PC-9 (cell line): ENCODE measurements around the gene PECR. TPM values are rescaled to one million over a fixed set of nuclear protein-coding genes. Genes with fewer than 3 reads are reported as not detected.
A peak's percentile ranks its signal among the peaks of the same experiment; 100 is the strongest.

Experiments used
- BruUV-seq: library from RNA; stranded (reverse); fragments of 400-500 nt; replicated peaks from 2 replicates; lab custom pipeline; 2021; lab: Mats Ljungman, UMichigan
- CTCF ChIA-PET: fragments of 300-600 bp; sonication (Branson Sonifier 250); formaldehyde crosslinking; loops from one replicate; lab custom pipeline; 2022; ENCODE audit warnings: antibody characterized with exemption; lab: Charles Lee
- POLR2A ChIA-PET: fragments of 300-600 bp; sonication (Branson Sonifier 250); formaldehyde crosslinking; loops from one replicate; lab custom pipeline; 2022; ENCODE audit warnings: antibody characterized with exemption; ENCODE audit not compliant: unreplicated experiment; lab: Charles Lee
- DNase-seq, 2 experiments: peaks; one replicate each; pipeline versions ENCODE4 v3.0.0 to v3.0.0-alpha.2; 2015 to 2022; ENCODE audit warnings: mixed read lengths in 1 of 2
- H2AFZ ChIP-seq: fragments of 200-600 bp; sonication (generic); 2 replicates; pipeline ENCODE4 v1.8.1; 2017; ENCODE audit warnings: antibody characterized with exemption
- H3F3A ChIP-seq: fragments of 200-600 bp; sonication (generic); 2 replicates; pipeline ENCODE4 v1.8.1; 2017; ENCODE audit warnings: antibody characterized with exemption, mild to moderate bottlenecking, low read depth; ENCODE audit not compliant: insufficient read depth
- H3K27ac ChIP-seq: fragments of 200-600 bp; sonication (generic); 2 replicates; pipeline ENCODE4 v1.6.1; 2016; ENCODE audit warnings: mixed run types
- H3K27me3 ChIP-seq: fragments of 200-600 bp; sonication (generic); 2 replicates; pipeline ENCODE4 v1.6.1; 2016; ENCODE audit warnings: low read depth, mixed run types; ENCODE audit not compliant: insufficient read depth
- H3K36me3 ChIP-seq: fragments of 200-600 bp; sonication (generic); 2 replicates; pipeline ENCODE4 v1.6.1; 2016; ENCODE audit warnings: low read depth, mixed run types
- H3K4me1 ChIP-seq: fragments of 200-600 bp; sonication (generic); replicated peaks from 2 replicates; pipeline ENCODE4 v1.6.1; 2016; ENCODE audit warnings: mixed run types; ENCODE audit not compliant: insufficient read depth
- H3K4me2 ChIP-seq: fragments of 200-600 bp; sonication (generic); 2 replicates; pipeline ENCODE4 v1.6.1; 2017; ENCODE audit warnings: mixed run types
- H3K4me3 ChIP-seq: fragments of 200-600 bp; sonication (generic); 2 replicates; pipeline ENCODE4 v1.6.1; 2016; ENCODE audit warnings: mixed run types
- H3K79me2 ChIP-seq: fragments of 200-600 bp; sonication (generic); 2 replicates; pipeline ENCODE4 v1.6.1; 2017; ENCODE audit warnings: low read depth, mixed run types
- H3K9me2 ChIP-seq: fragments of 200-600 bp; sonication (generic); 2 replicates; pipeline ENCODE4 v1.8.1; 2017; ENCODE audit warnings: mild to moderate bottlenecking; ENCODE audit not compliant: insufficient read depth
- H3K9me3 ChIP-seq: fragments of 200-600 bp; sonication (generic); 2 replicates; pipeline ENCODE4 v1.8.1; 2016; ENCODE audit warnings: low read depth; ENCODE audit not compliant: insufficient read depth
- H4K20me1 ChIP-seq: fragments of 200-600 bp; sonication (generic); 2 replicates; pipeline ENCODE4 v1.8.1; 2017; ENCODE audit not compliant: insufficient read depth
- EZH2 ChIP-seq: fragments of 200-600 bp; sonication (generic); IDR thresholded peaks from 2 replicates; pipeline ENCODE4 v1.8.0; 2017; ENCODE audit warnings: antibody characterized with exemption, low read depth
- intact Hi-C: fragments of 100-400 bp; cut with micrococcal nuclease; formaldehyde crosslinking; loops from one replicate; pipeline ENCODE4 v1.10.0; 2022; ENCODE audit not compliant: unreplicated experiment
- total RNA-seq: library from RNA; stranded (reverse); gene quantifications from 2 replicates; pipeline ENCODE4 v1.2.3, GENCODE V29; 2021
- TF ChIP-seq, protein P1 (sequence below): fragments of 200-600 bp; sonication (generic); conservative IDR thresholded peaks from 2 replicates; pipeline ENCODE4 v1.6.1; 2017; ENCODE audit warnings: mixed run types, antibody characterized with exemption, mild to moderate bottlenecking, moderate library complexity

PECR gene
- total RNA-seq, 1 experiment from 2014 or later = 10.8 TPM

DNA sequence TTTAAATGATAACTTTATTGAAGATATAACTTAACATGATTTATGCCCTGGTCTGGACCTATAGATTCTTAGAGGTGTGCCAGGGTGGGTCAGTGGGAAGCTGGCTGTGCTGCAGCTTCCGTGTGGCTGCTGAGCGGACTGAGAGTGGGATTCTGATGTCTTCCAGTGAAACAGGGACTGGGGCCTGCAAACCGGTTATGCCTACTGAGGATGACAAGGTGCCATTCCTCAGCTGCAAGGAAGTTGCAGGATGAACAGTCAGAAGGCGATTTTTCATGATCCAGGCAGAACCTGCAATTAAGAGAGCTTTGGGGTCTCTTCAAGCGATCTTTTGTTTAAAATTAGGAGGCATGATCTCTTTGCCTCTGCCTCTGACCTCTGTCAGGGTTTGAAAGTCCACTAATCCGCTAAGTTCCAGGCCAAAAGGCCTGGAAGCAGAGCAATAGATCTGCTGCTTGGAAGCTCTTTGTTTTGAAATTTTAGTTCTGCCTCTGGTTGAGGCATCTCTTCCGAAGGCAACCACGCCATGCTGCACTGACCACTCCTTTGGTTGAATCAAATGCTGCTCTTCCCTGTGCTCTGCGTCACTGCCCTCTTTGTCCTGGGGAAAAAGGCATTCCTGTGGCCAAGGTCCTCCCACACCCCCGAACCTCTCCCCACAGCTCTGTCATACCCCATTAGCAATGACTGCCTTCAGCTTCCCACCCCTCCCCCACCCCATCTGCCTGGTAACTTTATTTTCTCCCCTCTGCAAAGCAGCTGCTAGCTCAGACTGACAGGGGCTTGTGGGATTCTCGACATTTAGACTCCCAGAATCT is 2.1 kb upstream of the PECR start:
- Histone ChIP-seq H3K27me3 (0 out of 2 replicates have a peak, but pooled peaks cover 12% of the 10 kb centered on the region), H3K79me2 (no peaks in the 10 kb centered on the region), H3K9me3 (no peaks in the 10 kb centered on the region), H3K4me1 (peaks cover 20% of the 10 kb centered on the region), H3K27ac (no peak overlapping the region), H3F3A (no peaks in the 10 kb centered on the region; the same call in 1 of the 2 replicates), H3K9me2 (no peaks in the 10 kb centered on the region), H3K4me2 (no peak overlapping the region), H4K20me1 (no peaks in the 10 kb centered on the region), H2AFZ (no peak overlapping the region), H3K4me3 (no peak overlapping the region), H3K36me3 (no peaks in the 10 kb centered on the region)
- TF ChIP-seq, protein P1, sequence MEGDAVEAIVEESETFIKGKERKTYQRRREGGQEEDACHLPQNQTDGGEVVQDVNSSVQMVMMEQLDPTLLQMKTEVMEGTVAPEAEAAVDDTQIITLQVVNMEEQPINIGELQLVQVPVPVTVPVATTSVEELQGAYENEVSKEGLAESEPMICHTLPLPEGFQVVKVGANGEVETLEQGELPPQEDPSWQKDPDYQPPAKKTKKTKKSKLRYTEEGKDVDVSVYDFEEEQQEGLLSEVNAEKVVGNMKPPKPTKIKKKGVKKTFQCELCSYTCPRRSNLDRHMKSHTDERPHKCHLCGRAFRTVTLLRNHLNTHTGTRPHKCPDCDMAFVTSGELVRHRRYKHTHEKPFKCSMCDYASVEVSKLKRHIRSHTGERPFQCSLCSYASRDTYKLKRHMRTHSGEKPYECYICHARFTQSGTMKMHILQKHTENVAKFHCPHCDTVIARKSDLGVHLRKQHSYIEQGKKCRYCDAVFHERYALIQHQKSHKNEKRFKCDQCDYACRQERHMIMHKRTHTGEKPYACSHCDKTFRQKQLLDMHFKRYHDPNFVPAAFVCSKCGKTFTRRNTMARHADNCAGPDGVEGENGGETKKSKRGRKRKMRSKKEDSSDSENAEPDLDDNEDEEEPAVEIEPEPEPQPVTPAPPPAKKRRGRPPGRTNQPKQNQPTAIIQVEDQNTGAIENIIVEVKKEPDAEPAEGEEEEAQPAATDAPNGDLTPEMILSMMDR = no peak
- no peak for TF ChIP-seq EZH2
- DNase-seq = peak in 1 of 2 experiments; percentile 8
- CTCF ChIA-PET = interaction anchor here (0.6 kb wide), 1 partner anchor 1601 kb away, joined by 3 read pairs; no protein-coding TSS in a partner anchor
- POLR2A ChIA-PET = no interaction called here
- intact Hi-C loops = no loop called here
- BruUV-seq = no TSS peak

DNA sequence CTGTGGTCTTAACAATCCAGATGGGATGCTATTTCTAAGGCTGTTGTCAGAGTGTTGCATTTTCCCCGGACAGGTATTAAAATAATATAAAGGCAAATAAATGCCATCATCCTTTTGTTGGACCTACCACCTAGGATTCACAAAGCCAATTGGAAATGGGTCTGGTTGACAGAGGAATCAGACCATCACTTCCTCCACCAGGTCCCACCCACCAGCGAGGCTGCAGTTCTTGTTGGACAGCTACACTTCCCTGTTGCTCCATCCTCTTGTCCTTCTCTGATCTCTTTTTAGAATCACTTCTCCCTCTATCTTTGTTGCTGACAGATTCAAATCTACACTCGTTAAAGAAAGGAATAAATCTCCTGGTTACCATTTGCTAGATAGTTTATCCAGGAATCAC is 1.2 kb upstream of the PECR start:
- H4K20me1 ChIP-seq = no peaks in the 10 kb centered on the region
- no peaks in the 10 kb centered on the region for H3K9me3 ChIP-seq
- no peak overlapping the region for H3K4me3 ChIP-seq
- H3F3A ChIP-seq = no peaks in the 10 kb centered on the region; the same call in 1 of the 2 replicates
- no peaks in the 10 kb centered on the region for H3K79me2 ChIP-seq
- TF ChIP-seq, protein P1 = no peak
- TF ChIP-seq EZH2 = no peak
- no peak overlapping the region; the same call in 1 of the 2 replicates for H3K4me2 ChIP-seq
- H3K9me2 ChIP-seq = no peaks in the 10 kb centered on the region
- ChIA-PET POLR2A (no interaction called here), CTCF (no interaction called here)
- no peak overlapping the region for H2AFZ ChIP-seq
- peaks cover 22% of the 10 kb centered on the region for H3K4me1 ChIP-seq
- H3K27ac ChIP-seq = no peak overlapping the region
- no peak for DNase-seq
- H3K36me3 ChIP-seq = no peaks in the 10 kb centered on the region
- 0 out of 2 replicates have a peak, but pooled peaks cover 12% of the 10 kb centered on the region for H3K27me3 ChIP-seq
- intact Hi-C loops = no loop called here
- no TSS peak for BruUV-seq

DNA sequence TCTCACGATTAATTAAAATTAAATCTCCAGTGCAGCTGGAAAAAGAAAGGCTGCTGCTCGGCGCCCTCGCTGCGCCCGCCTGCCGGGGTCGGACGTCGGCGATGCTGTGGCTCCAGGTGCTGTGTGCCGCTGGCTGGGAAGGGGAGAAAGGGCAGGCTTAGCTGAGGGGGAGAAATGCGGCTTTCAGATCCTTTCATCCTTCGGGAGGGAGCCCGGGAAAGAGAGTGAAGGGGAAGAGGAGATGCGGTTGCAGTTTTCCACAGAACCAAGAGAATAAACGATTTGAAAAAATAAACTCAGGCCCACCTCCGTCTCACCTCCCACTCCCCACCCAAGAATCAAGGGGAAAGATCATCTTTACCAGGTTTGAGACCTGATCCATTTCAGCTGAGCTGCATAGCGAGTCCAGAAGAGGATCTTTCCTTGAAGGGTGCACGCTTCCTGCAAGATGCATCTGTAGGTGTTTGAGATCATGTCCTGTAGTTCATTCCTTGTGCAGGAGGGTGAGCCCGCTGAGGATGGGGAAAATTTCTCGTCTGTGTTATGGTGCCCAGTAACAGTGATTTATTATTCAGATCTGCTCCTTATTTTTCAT is 605 bp upstream of the PECR start:
- intact Hi-C loops = no loop called here
- no TSS peak for BruUV-seq
- Histone ChIP-seq H2AFZ (peak overlapping the region; percentile 94), H3K4me2 (peak overlapping the region; percentile 84), H3K4me3 (peak overlapping the region; percentile 90), H3F3A (no peaks in the 10 kb centered on the region; the same call in 1 of the 2 replicates), H3K27ac (no peak overlapping the region), H3K4me1 (peaks cover 22% of the 10 kb centered on the region), H3K79me2 (no peaks in the 10 kb centered on the region), H3K36me3 (no peaks in the 10 kb centered on the region), H3K9me2 (no peaks in the 10 kb centered on the region), H4K20me1 (no peaks in the 10 kb centered on the region), H3K27me3 (0 out of 2 replicates have a peak, but pooled peaks cover 12% of the 10 kb centered on the region), H3K9me3 (no peaks in the 10 kb centered on the region)
- peak in 1 of 2 experiments; percentile 9 for DNase-seq
- CTCF ChIA-PET = interaction anchor here (1.5 kb wide), 1 partner anchor 32 kb away, joined by 5 read pairs; no protein-coding TSS in a partner anchor
- TF ChIP-seq, protein P1 = no peak
- TF ChIP-seq EZH2 = no peak
- POLR2A ChIA-PET = no interaction called here
